Measurements from ENCODE around the gene DPAGT1.

DPAGT1 gene

DNA sequence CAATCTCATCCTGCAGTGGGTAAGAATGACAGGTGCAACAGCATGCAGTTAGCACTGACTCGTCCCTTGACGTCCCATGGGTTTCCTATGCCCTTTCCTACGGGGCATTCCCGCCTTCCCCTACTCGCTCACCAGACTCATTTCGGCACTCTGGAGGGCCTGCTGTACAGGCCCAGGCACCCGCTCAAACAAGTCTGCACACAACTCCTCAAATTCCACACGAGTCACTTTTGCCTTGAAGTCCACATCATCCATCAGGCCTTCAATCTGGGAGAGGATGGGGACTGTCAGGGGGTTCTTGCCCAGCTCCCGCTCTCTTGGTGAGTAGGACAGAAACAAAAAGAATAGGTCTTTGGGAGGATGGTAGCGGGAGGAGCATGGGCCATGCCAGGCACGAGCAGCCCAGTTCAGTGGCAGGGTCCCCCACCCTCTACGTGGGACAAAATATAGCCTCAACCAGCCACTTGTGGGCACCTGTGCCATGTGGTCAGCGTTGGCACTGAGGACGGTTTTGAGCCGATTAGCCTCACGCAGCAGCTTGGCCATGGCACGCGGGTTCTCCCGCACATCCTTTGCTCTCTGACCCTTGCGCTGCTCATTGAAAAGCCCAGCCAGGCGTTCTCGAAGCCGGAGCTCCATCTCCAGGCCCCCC, 49.4 kb downstream of the DPAGT1 start:
- DNase-seq (ENCODE audit: low spot score) = no peak
- TF ChIP-seq, protein P1, sequence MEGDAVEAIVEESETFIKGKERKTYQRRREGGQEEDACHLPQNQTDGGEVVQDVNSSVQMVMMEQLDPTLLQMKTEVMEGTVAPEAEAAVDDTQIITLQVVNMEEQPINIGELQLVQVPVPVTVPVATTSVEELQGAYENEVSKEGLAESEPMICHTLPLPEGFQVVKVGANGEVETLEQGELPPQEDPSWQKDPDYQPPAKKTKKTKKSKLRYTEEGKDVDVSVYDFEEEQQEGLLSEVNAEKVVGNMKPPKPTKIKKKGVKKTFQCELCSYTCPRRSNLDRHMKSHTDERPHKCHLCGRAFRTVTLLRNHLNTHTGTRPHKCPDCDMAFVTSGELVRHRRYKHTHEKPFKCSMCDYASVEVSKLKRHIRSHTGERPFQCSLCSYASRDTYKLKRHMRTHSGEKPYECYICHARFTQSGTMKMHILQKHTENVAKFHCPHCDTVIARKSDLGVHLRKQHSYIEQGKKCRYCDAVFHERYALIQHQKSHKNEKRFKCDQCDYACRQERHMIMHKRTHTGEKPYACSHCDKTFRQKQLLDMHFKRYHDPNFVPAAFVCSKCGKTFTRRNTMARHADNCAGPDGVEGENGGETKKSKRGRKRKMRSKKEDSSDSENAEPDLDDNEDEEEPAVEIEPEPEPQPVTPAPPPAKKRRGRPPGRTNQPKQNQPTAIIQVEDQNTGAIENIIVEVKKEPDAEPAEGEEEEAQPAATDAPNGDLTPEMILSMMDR (IDR thresholded peaks at IDR 0.05; ENCODE audit: extremely low read depth, missing control alignments) = no peak

DNA sequence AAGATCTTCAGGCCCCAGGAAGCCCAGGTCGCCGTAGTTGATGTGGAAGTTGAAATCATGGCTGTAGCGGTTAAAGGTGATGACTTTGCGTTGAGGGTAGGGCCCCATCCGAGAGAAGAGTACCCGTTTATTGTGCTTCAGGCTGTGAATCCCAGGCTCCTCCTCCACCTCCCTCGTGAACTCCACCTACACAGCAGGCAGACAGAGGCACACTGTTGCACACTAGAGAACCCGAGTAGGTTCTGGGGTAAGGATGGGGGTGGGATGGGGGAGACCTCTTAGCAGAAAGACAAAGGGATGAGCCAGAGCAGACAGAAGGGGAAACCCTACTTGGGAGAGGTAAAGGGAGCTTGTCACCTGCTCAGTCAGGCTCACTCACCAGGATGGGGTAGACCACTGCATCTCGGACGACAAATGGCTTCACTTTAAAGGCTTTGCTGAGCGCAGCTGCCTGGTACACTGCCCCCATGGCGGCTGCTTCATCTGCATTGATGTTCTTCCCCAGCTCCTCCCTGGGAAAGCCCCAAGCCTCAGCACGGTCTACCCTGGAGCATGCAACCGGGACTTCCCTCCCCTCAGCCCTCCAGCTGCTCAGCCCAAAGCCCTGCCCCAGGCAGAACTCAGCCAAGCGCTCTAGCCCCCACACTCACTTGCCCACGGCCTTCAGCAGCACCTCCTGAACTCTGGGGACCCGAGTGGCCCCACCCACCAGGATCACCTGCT, 50.1 kb downstream of the DPAGT1 start:
- DNase-seq (ENCODE audit: low spot score) = peak; percentile 79

DNA sequence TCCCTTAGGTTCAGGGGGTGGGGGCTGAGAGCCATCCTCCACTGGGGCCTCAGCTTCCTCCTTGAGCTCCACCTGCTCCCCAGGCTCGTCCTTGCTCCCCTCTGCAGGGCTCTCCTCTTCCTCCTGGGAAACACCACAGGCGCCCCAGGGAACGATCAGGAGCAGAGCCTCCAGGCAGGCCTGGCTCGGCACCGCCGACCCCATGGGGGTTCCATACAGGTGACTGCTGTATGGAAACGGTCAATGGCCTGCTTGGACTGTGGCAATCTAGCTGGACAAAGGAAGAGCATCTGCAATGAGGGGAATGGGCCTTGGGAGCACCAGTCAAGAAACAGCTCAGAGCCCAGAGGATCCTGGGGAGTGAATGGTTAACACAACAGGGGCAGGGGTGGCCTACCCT, 52.6 kb downstream of the DPAGT1 start:
- DNase-seq (ENCODE audit: low spot score) = no peak

More for the DNA sequence above, 50.1 kb downstream of the DPAGT1 start:
- TF ChIP-seq, protein P1 (IDR thresholded peaks at IDR 0.05; ENCODE audit: extremely low read depth, missing control alignments) = no peak

DNA sequence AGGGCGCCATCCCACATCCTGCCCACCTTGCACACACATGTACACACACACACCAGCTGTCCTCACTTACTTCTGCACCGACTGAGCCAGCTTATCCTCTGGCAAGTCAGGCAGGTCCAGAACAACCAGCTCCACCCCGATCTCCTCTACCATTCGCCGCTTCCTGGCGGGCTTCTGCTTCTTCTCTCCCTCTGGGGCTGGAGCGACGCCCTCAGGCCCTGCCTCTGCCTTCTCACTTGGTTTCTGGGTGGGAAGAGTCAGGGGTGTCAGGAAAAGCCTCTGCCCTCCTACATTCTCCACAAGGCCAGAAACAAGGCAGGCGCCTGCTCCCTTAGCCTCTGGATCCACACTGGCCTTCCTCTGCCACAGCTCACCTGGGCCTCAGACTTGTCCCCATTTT, 53.0 kb downstream of the DPAGT1 start:
- TF ChIP-seq, protein P1 (IDR thresholded peaks at IDR 0.05; ENCODE audit: extremely low read depth, missing control alignments) = no peak
- no peak for DNase-seq (ENCODE audit: low spot score)

More for the DNA sequence above, 52.6 kb downstream of the DPAGT1 start:
- TF ChIP-seq, protein P1 (IDR thresholded peaks at IDR 0.05; ENCODE audit: extremely low read depth, missing control alignments) = no peak

DNA sequence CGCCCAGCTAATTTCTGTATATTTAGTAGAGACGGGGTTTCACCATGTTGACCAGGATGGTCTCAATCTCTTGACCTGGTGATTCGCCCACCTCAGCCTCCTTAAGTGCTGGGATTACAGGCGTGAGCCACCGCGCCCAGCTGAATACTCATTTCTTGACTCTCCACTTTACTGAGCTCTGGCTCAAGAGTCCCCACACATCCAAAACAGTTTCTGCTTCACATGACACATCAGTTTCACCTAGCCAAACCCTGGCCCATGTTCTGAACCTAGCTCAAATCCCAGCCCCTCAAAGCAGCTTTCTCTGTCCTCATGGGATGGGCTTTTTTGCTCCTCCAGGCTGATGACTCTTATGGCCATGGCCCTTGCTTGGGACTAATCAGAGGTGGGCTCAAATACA, 54.4 kb downstream of the DPAGT1 start:
- no peak for DNase-seq (ENCODE audit: low spot score)
- TF ChIP-seq, protein P1 (IDR thresholded peaks at IDR 0.05; ENCODE audit: extremely low read depth, missing control alignments) = no peak
